HEK293T (cell line): ENCODE measurements around the gene MCOLN1.

Experiments
- ARNT ChIP-seq: fragments of 450-650 bp; IDR thresholded peaks from 2 replicates; pipeline ENCODE4 v1.6.1; 2017; ENCODE audit warnings: mild to moderate bottlenecking
- BHLHE40 ChIP-seq: fragments of 450-650 bp; IDR thresholded peaks from 2 replicates; pipeline ENCODE4 v1.6.1; 2016; ENCODE audit warnings: mild to moderate bottlenecking, moderate library complexity, borderline replicate concordance
- ELF4 ChIP-seq: fragments of 450-650 bp; IDR thresholded peaks from 2 replicates; pipeline ENCODE4 v1.6.1; 2017; ENCODE audit warnings: antibody characterized with exemption
- FOXA1 ChIP-seq: fragments of 450-650 bp; IDR thresholded peaks from 2 replicates; pipeline ENCODE4 v1.6.1; 2016; ENCODE audit warnings: mild to moderate bottlenecking
- FOXK2 ChIP-seq: fragments of 450-650 bp; IDR thresholded peaks from 2 replicates; pipeline ENCODE4 v1.6.1; 2016; ENCODE audit warnings: mild to moderate bottlenecking
- FOXM1 ChIP-seq: fragments of 450-650 bp; IDR thresholded peaks from 2 replicates; pipeline ENCODE4 v1.6.1; 2017; ENCODE audit warnings: mild to moderate bottlenecking, borderline replicate concordance
- HDGF ChIP-seq: fragments of 450-650 bp; IDR thresholded peaks from 2 replicates; pipeline ENCODE4 v1.6.1; 2017; ENCODE audit warnings: antibody characterized with exemption, borderline replicate concordance
- L3MBTL2 ChIP-seq: fragments of 450-650 bp; conservative IDR thresholded peaks from 2 replicates; pipeline ENCODE4 v1.6.1; 2016; ENCODE audit warnings: mild to moderate bottlenecking
- LEF1 ChIP-seq: fragments of 450-650 bp; IDR thresholded peaks from 2 replicates; pipeline ENCODE4 v1.6.1; 2017; ENCODE audit warnings: mild to moderate bottlenecking, borderline replicate concordance
- SP1 ChIP-seq: fragments of 450-650 bp; IDR thresholded peaks from 2 replicates; pipeline ENCODE4 v1.6.1; 2017
- SUZ12 ChIP-seq: fragments of 450-650 bp; IDR thresholded peaks from 2 replicates; pipeline ENCODE4 v1.6.1; 2016; ENCODE audit warnings: mild to moderate bottlenecking
- TARDBP ChIP-seq: fragments of 450-650 bp; IDR thresholded peaks from 2 replicates; pipeline ENCODE4 v1.6.1; 2016

- TF ChIP-seq SUZ12: no peak
- no peak for TF ChIP-seq ELF4
- TF ChIP-seq L3MBTL2: peak; percentile 72
- peak; percentile 69; the same call in 1 of the 2 replicates for TF ChIP-seq ARNT
- no peak for TF ChIP-seq BHLHE40
- TF ChIP-seq FOXM1: peak; percentile 89
- TF ChIP-seq FOXA1: no peak
- TF ChIP-seq HDGF: no peak
- TF ChIP-seq SP1: no peak; the same call in 1 of the 2 replicates
- no peak for TF ChIP-seq FOXK2
- TF ChIP-seq LEF1: 0 out of 2 replicates have a peak, but pooled peaks have one; percentile 10
- TF ChIP-seq TARDBP: no peak
Measured at GRCh38 chr19:7522072-7522922, at the start of gene MCOLN1.
